ENCODE data around the gene NCOR1.

NCOR1 gene

GRCh38 chr17:16104189-16104588 lies 111.1 kb downstream of the NCOR1 start:
- H3K27ac ChIP-seq = no peak overlapping the region
- TF ChIP-seq, protein P1, sequence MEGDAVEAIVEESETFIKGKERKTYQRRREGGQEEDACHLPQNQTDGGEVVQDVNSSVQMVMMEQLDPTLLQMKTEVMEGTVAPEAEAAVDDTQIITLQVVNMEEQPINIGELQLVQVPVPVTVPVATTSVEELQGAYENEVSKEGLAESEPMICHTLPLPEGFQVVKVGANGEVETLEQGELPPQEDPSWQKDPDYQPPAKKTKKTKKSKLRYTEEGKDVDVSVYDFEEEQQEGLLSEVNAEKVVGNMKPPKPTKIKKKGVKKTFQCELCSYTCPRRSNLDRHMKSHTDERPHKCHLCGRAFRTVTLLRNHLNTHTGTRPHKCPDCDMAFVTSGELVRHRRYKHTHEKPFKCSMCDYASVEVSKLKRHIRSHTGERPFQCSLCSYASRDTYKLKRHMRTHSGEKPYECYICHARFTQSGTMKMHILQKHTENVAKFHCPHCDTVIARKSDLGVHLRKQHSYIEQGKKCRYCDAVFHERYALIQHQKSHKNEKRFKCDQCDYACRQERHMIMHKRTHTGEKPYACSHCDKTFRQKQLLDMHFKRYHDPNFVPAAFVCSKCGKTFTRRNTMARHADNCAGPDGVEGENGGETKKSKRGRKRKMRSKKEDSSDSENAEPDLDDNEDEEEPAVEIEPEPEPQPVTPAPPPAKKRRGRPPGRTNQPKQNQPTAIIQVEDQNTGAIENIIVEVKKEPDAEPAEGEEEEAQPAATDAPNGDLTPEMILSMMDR (conservative IDR thresholded peaks at IDR 0.05) = no peak
- no peak for TF ChIP-seq ZFX (IDR thresholded peaks at IDR 0.05)

DNA sequence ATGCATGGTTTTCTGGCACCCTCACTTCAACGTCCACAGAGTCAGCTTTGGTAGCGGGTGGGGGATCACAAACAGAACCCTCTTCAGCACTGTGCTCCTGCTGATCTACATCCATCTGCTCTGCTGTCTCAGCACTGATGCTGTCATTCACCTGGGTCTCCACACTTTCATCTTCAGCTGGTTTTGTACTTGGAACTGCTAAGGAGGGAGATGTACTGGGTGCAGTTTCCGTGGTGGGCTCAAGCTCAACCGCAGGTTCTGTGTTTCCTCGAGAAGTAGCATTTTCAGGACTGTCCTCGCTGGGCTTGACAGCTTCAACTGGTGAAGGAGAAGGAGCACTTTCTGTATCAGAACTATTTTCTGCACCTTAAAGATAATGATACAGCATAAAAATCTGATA lies 113.9 kb downstream of the NCOR1 start:
- H3K27ac ChIP-seq = no peak overlapping the region
- TF ChIP-seq ZFX (IDR thresholded peaks at IDR 0.05) = no peak
- TF ChIP-seq, protein P1 (conservative IDR thresholded peaks at IDR 0.05) = no peak

DNA sequence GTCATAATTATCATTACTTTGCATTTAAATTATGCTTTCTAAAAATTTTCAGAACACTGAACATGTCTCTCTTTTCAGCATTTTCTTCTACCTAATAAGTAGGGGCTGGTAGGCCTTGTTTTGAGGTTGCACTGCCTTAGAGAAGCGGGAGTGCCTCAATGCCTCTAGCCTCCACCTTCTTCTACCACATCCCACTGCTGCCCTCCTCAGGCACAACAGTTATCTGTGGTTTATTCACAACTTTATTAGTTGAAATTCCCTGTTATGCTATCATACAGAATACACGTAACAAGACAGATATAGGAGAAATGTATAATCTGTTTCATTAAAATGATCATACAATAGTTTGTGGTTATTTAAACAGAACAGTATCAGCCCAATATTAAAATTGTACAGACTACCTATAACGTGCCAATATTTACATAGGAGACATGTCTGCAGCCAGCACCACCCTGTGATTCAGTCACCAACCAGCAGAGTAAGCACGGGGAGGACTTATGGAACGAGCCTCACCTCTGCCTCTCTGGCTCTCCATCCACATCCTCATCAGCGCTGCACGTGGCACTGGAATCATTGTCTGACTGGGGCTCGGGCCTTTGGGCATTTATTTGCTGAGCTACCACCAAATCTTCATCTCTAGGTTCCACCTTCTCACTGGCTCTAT lies 114.5 kb downstream of the NCOR1 start:
- H3K27ac ChIP-seq = no peak overlapping the region
- TF ChIP-seq, protein P1 (conservative IDR thresholded peaks at IDR 0.05) = peak; percentile 11; the same call in 1 of the 2 replicates
- TF ChIP-seq ZFX (IDR thresholded peaks at IDR 0.05) = no peak

DNA sequence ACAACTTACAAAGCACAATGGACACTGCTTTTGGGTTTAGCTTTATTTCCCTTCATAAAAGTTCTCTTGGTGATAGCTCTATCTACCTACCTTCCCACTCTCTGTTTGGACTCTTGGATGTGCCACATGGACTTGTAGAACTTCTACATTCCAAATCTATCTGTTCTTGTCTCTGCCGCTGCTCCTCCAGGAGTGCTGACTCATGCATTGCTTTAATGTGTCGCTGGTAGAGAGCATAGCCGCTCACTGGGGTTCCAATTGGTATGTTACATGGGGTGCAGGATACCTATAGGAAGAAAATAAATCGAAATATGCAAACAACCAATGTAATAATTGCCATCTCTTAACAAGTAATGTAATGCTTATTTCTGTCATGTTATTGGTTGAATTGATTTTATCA lies 123.6 kb downstream of the NCOR1 start:
- H3K27ac ChIP-seq = no peak overlapping the region
- TF ChIP-seq ZFX (IDR thresholded peaks at IDR 0.05) = no peak
- TF ChIP-seq, protein P1 (conservative IDR thresholded peaks at IDR 0.05) = no peak

GRCh38 chr17:16086957-16087356 lies 128.4 kb downstream of the NCOR1 start:
- H3K27ac ChIP-seq = no peak overlapping the region
- TF ChIP-seq ZFX (IDR thresholded peaks at IDR 0.05) = no peak
- TF ChIP-seq, protein P1 (conservative IDR thresholded peaks at IDR 0.05) = no peak

DNA sequence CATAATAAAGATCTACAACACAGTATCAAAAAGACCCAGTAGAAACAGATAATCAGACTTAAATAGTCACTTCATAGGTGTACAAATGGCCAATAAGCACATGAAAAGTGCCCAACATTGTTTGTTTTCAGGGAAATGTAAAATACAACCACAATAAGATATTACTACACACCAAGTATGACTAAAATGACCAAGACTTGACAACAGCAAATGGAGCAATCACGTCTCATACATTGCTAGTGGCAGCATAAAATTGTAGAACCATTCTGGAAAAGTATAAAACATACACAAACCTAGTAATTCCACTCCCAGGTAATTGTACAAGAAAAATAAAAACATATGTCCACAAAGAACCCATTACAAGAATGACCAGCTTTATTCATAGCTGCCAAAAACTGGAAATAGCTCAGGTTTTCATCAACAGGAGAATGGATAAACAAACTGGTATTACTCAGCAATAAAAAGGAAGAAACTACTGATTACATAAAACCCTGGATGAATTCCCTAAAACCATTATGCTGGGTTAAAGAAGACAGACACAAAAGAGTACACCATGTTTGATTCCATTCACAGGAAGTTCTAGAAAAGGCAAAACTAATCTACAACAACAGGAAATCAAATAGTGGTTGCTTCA lies 130.2 kb downstream of the NCOR1 start:
- TF ChIP-seq ZFX (IDR thresholded peaks at IDR 0.05) = no peak
- TF ChIP-seq, protein P1 (conservative IDR thresholded peaks at IDR 0.05) = no peak
- H3K27ac ChIP-seq = no peak overlapping the region

GRCh38 chr17:16083223-16083622 lies 132.1 kb downstream of the NCOR1 start:
- no peak for TF ChIP-seq ZFX (IDR thresholded peaks at IDR 0.05)
- TF ChIP-seq, protein P1 (conservative IDR thresholded peaks at IDR 0.05) = no peak
- no peak overlapping the region for H3K27ac ChIP-seq

All from C4-2B (cell line).